Measurements from ENCODE around the gene LDLRAD4.

Gene LDLRAD4

GRCh38 chr18:13430663-13431062, 212.1 kb downstream of the LDLRAD4 start:
- no peak for DNase-seq (ENCODE audit: low spot score)

- DNase-seq (ENCODE audit: low spot score) = no peak
Observed at GRCh38 chr18:13431886-13432285, 213.3 kb downstream of the LDLRAD4 start.

GRCh38 chr18:13433125-13433524, 214.6 kb downstream of the LDLRAD4 start:
- DNase-seq (ENCODE audit: low spot score) = no peak

GRCh38 chr18:13433685-13434084, 215.1 kb downstream of the LDLRAD4 start:
- no peak for DNase-seq (ENCODE audit: low spot score)

GRCh38 chr18:13434854-13435253, 216.3 kb downstream of the LDLRAD4 start:
- no peak for DNase-seq (ENCODE audit: low spot score)

GRCh38 chr18:13435586-13436333, 217.2 kb downstream of the LDLRAD4 start:
- peak; percentile 50 for DNase-seq (ENCODE audit: low spot score)

GRCh38 chr18:13436576-13436975, 218.0 kb downstream of the LDLRAD4 start:
- DNase-seq (ENCODE audit: low spot score) = peak; percentile 47

- DNase-seq (ENCODE audit: low spot score) = no peak
Observed at GRCh38 chr18:13437034-13437433, 218.5 kb downstream of the LDLRAD4 start.

GRCh38 chr18:13437796-13438506, 219.4 kb downstream of the LDLRAD4 start:
- peak; percentile 57 for DNase-seq (ENCODE audit: low spot score)

- DNase-seq (ENCODE audit: low spot score) = no peak
Observed at GRCh38 chr18:13438507-13439056, 220.0 kb downstream of the LDLRAD4 start.

- DNase-seq (ENCODE audit: low spot score) = no peak
Observed at GRCh38 chr18:13439461-13439860, 220.9 kb downstream of the LDLRAD4 start.

GRCh38 chr18:13440277-13441248, 222.0 kb downstream of the LDLRAD4 start:
- DNase-seq (ENCODE audit: low spot score) = no peak

- DNase-seq (ENCODE audit: low spot score) = no peak
Observed at GRCh38 chr18:13441736-13442135, 223.2 kb downstream of the LDLRAD4 start.

GRCh38 chr18:13442451-13442850, 223.9 kb downstream of the LDLRAD4 start:
- DNase-seq (ENCODE audit: low spot score) = no peak

GRCh38 chr18:13443552-13443951, 225.0 kb downstream of the LDLRAD4 start:
- no peak for DNase-seq (ENCODE audit: low spot score)

- no peak for DNase-seq (ENCODE audit: low spot score)
Observed at GRCh38 chr18:13444430-13445240, 226.1 kb downstream of the LDLRAD4 start.

- no peak for DNase-seq (ENCODE audit: low spot score)
Observed at GRCh38 chr18:13445241-13445897, 226.8 kb downstream of the LDLRAD4 start.

- no peak for DNase-seq (ENCODE audit: low spot score)
Observed at GRCh38 chr18:13446024-13446423, 227.5 kb downstream of the LDLRAD4 start.

- no peak for DNase-seq (ENCODE audit: low spot score)
Observed at GRCh38 chr18:13446610-13447461, 228.3 kb downstream of the LDLRAD4 start.

All from CD4-positive, alpha-beta T cell treated with Interleukin-2 at 100 ng/mL for 4 hours (primary cell).